Memory B cell (primary cell): ENCODE measurements around the gene KHDC1.
A peak's percentile ranks its signal among the peaks of the same experiment; 100 is the strongest.
"Not testable (repeated sequence)": the region's sequence is repeated elsewhere in the genome, so short reads cannot be mapped to it uniquely, and the experiment has no call there.

Experiments
- ATAC-seq: fragments of 150-1000 bp; cut with Tn5 transposase; 2 replicates; pipeline ENCODE4 v1.10.0; 2021; ENCODE audit warnings: low read depth, mild to moderate bottlenecking, moderate library complexity
- DNase-seq, 2 donors: peaks; one replicate each; pipeline ENCODE4 v3.0.0; 2022; ENCODE audit warnings: low spot score in 2 of 2
- H3K27ac Mint-ChIP-seq: one replicate; pipeline ENCODE4 v1.8.0; 2022; ENCODE audit warnings: mild to moderate bottlenecking, moderate library complexity, mixed read lengths
- H3K27me3 Mint-ChIP-seq: one replicate; pipeline ENCODE4 v1.8.0; 2022; ENCODE audit warnings: mixed read lengths
- H3K36me3 Mint-ChIP-seq: one replicate; pipeline ENCODE4 v1.8.0; 2022; ENCODE audit warnings: mild to moderate bottlenecking, mixed read lengths
- H3K4me1 Mint-ChIP-seq: one replicate; pipeline ENCODE4 v1.8.0; 2022; ENCODE audit warnings: mixed read lengths
- H3K4me3 Mint-ChIP-seq: one replicate; pipeline ENCODE4 v1.8.0; 2022; ENCODE audit warnings: mild to moderate bottlenecking, moderate library complexity, mixed read lengths
- H3K9me3 Mint-ChIP-seq: one replicate; pipeline ENCODE4 v1.8.0; 2022; ENCODE audit warnings: mixed read lengths

Gene KHDC1

DNA sequence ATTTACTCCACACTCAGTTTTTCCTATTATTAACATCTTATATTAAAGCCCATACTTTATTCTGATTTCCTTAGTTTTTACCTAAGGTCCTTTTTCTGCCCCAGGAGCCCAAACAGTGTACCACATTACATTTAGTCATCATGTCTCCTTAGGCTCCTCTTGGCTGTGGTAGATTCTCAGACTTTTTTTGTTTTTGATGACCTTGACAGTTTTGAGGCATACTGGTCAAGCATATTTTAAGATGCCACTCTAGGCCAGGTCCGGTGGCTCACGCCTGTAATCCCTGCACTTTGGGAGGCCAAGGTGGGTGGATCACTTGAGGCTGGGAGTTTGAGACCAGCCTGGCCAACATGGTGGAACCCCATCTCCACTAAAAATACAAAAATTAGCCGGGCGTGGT, 18.7 kb upstream of the KHDC1 start:
- H3K36me3 Mint-ChIP-seq, H3K4me3 Mint-ChIP-seq, DNase-seq, ATAC-seq, H3K27me3 Mint-ChIP-seq, H3K27ac Mint-ChIP-seq, H3K9me3 Mint-ChIP-seq, H3K4me1 Mint-ChIP-seq: not testable (repeated sequence)

DNA sequence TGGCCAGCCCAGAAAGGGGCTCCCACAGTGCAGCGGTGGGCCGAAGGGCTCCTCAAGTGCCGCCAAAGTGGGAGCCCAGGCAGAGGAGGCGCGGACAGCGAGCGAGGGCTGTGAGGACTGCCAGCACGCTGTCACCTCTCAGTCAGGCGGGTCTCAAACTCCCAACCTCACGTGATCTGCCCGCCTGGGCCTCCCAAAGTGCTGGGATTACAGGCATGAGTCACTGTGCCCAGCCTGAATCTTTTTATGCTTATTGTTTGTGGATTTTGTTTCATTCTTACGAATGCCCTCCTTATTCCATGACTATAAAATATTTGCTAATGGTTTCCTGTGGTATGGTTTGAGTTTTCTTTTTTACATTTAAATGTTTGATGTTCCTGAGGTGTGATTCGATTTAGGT, 6.3 kb upstream of the KHDC1 start:
- ATAC-seq, H3K36me3 Mint-ChIP-seq, H3K27ac Mint-ChIP-seq, DNase-seq, H3K4me3 Mint-ChIP-seq, H3K9me3 Mint-ChIP-seq, H3K27me3 Mint-ChIP-seq: not testable (repeated sequence)
- peaks cover 10% of the 10 kb centered on the region for H3K4me1 Mint-ChIP-seq

DNA sequence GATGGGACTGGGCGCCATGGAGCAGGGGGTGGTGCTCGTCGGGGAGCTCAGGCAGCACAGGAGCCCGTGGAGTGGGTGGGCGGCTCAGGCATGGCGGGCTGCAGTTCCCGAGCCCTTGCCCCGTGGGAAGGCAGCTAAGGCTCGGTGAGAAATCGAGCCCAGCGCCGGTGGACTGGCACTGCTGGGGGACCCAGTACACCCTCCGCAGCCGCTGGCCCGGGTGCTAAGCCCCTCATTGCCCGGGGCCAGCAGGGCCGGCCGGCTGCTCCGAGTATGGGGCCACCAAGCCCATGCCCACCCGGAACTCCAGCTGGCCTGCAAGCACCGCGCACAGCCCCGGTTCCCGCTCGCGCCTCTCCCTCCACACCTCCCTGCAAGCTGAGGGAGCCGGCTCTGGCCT, 5.9 kb upstream of the KHDC1 start:
- H3K9me3 Mint-ChIP-seq, H3K27ac Mint-ChIP-seq, H3K4me3 Mint-ChIP-seq, DNase-seq, ATAC-seq, H3K27me3 Mint-ChIP-seq, H3K36me3 Mint-ChIP-seq: not testable (repeated sequence)
- peaks cover 14% of the 10 kb centered on the region for H3K4me1 Mint-ChIP-seq

DNA sequence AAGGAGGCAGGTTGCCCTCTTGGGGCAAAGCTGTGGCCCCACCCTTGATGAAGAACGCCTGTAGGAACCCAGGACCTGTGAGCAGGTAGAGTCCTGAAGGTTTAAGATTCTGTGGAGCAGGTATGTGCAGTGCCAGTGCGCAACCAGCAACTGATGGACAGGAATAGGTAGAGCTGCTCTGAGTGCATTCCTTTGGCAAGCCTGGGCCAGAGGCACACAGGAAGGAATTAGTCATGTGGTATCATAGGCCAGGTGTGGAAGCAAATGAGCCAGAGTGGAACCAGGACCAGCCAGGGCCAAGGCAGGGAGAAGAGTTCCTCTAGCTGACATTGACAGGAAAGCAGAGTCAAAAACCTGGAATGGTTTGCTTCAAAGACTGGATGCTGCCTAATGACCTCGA, 1.4 kb upstream of the KHDC1 start:
- DNase-seq (no peak), ATAC-seq (no peak)
- no peaks in the 10 kb centered on the region for H3K27me3 Mint-ChIP-seq
- peak overlapping the region; percentile 57 for H3K4me3 Mint-ChIP-seq
- H3K27ac Mint-ChIP-seq, result no peak overlapping the region
- peaks cover 2% of the 10 kb centered on the region for H3K36me3 Mint-ChIP-seq
- H3K4me1 Mint-ChIP-seq, result peaks cover 25% of the 10 kb centered on the region
- no peaks in the 10 kb centered on the region for H3K9me3 Mint-ChIP-seq

DNA sequence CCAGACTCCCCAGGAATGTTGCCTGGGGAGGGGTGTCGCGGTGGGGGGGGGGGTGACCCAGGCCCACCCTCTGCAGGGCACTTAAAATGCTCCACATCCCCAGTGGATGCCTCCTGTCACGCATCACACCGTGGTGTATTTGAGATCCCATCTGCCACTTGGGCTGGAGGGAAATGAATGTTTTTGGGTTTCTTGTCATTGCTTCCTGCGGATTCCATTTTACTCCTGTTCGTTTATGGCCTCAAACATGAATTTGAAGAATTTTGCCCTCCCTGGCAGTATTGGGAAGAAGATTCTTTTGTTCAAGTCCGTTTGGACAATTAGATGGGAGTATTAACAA, 544 bp upstream of the KHDC1 start:
- H3K4me1 Mint-ChIP-seq, result peaks cover 25% of the 10 kb centered on the region
- no peaks in the 10 kb centered on the region for H3K9me3 Mint-ChIP-seq
- ATAC-seq, result no peak
- peak overlapping the region; percentile 88 for H3K4me3 Mint-ChIP-seq
- H3K36me3 Mint-ChIP-seq, result no peaks in the 10 kb centered on the region
- no peak overlapping the region for H3K27ac Mint-ChIP-seq
- H3K27me3 Mint-ChIP-seq, result no peaks in the 10 kb centered on the region
- DNase-seq, result no peak

DNA sequence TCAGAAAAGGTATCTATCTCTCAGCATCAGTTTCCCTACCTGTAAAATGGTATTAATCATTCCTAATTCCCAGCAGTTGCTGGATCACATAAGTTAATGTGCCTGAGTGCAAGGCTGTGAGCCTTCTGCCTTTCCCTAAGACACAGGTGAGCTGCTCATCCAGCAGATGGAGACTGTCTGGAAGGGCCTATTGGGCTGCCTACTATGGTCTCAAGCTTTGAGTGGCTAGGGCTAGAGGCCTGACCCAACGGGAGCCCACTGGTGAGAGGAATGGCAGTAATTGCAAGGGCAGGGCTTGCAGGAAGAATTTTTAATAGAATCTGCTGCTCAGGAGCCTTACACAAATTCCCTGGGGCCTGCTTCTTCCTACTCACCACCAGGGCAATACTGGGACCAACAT, 4.3 kb downstream of the KHDC1 start:
- no peak for ATAC-seq

DNA sequence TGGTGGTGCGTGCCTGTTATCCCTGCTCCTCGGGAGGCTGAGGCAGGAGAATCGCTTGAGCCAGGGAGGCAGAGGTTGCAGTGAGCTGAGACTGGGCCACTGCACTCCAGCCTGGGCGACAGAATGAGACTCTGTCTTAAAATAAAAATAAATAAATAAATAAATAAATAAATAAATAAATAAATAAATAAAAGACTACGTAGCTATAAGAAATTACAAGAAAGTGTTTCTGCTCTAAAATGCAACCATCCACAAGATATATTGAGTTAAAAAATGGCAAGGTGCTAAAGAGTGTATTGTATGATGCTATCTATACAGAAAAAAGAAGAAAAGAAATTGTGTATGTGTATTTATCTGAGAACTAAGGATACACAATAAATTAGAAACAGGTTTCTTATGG, 8.7 kb downstream of the KHDC1 start:
- not testable (repeated sequence) for H3K27me3 Mint-ChIP-seq, H3K4me3 Mint-ChIP-seq, H3K36me3 Mint-ChIP-seq, DNase-seq, ATAC-seq, H3K9me3 Mint-ChIP-seq, H3K4me1 Mint-ChIP-seq, H3K27ac Mint-ChIP-seq

More for the DNA sequence above, 4.3 kb downstream of the KHDC1 start:
- Mint-ChIP-seq H3K4me3 (no peak overlapping the region), H3K9me3 (no peaks in the 10 kb centered on the region), H3K4me1 (peaks cover 9% of the 10 kb centered on the region), H3K27ac (no peak overlapping the region), H3K27me3 (no peaks in the 10 kb centered on the region), H3K36me3 (no peaks in the 10 kb centered on the region)
- DNase-seq, result no peak

DNA sequence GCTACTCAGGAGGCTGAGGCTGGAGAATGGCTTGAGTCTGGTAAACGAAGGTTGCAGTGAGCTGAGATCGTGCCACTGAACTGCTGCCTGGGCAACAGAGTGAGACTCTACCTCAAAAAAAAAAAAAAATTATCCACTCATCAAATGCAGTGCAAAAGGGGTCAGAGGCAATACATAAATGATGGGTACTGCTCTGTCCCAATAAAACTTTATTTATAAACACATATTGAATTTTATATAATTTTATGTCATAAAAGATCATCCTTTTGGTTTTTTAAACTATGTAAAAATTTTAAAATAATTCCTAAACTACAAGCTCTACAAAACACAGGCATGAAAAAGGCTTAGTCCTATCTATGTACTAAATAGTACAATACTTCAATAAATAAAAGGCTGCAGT, 10.3 kb downstream of the KHDC1 start:
- DNase-seq (no peak), ATAC-seq (no peak)
- Mint-ChIP-seq H3K9me3 (no peaks in the 10 kb centered on the region), H3K4me3 (no peak overlapping the region), H3K4me1 (no peaks in the 10 kb centered on the region), H3K36me3 (no peaks in the 10 kb centered on the region), H3K27me3 (peaks cover 4% of the 10 kb centered on the region), H3K27ac (no peak overlapping the region)

DNA sequence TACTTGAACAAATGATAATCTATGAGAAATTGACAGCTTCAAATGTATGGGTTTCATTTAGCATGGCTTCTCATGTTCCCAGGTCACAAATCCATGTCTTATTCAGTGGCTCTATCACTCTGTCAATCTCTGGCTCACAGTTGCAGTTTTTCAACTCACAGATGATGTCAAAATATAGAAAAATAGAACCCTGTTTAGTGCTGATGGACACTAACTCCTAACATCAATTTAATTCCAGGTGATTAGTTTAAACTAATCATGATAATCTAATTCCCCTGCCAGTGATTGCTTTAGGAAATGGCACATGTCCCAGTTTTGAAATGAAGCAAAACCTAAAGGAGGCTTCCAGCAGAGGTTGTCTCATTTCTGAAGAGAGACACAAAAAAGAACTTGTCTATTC, 13.0 kb downstream of the KHDC1 start:
- Mint-ChIP-seq H3K4me1 (no peaks in the 10 kb centered on the region), H3K27ac (no peak overlapping the region), H3K36me3 (no peaks in the 10 kb centered on the region), H3K27me3 (peaks cover 4% of the 10 kb centered on the region), H3K9me3 (no peaks in the 10 kb centered on the region), H3K4me3 (no peak overlapping the region)
- DNase-seq (no peak), ATAC-seq (no peak)

DNA sequence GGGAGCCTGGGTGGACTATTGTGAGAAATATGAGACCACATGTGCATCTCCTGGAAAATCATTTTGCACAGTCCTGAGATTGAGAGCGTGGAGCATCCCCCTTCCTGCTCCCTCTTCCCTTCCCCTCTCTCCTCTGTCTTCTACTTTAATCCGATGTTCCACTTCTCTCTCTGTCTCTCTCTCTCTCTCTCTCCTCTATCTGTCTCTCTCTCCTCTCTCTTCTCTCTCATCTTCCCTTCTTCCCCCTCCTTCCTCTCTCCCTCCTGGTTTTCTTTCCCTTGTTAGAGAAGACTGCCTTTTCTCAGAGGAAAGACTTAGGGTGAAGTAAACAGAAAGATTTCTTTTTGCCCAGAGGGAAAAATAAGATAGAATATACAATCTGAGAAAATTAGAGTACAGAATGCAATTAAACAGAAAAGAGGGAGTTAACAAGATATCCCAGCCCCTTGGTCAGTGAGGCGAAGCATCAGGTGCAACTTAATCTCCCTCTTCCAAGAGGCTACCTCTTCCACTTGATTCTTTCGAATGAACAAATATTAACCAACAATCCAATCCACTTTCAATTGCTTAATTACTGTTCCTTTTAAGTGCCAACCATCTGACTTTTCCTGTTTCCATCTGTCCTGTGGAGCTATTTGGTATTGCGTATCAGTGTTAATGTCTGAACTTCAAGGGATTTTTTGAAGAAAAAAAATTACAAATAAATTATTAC, 14.6 kb downstream of the KHDC1 start:
- H3K4me3 Mint-ChIP-seq, result no peak overlapping the region
- DNase-seq, result no peak
- no peaks in the 10 kb centered on the region for H3K9me3 Mint-ChIP-seq
- no peaks in the 10 kb centered on the region for H3K36me3 Mint-ChIP-seq
- H3K27ac Mint-ChIP-seq, result no peak overlapping the region
- ATAC-seq, result no peak
- no peaks in the 10 kb centered on the region for H3K4me1 Mint-ChIP-seq
- H3K27me3 Mint-ChIP-seq, result peaks cover 6% of the 10 kb centered on the region

DNA sequence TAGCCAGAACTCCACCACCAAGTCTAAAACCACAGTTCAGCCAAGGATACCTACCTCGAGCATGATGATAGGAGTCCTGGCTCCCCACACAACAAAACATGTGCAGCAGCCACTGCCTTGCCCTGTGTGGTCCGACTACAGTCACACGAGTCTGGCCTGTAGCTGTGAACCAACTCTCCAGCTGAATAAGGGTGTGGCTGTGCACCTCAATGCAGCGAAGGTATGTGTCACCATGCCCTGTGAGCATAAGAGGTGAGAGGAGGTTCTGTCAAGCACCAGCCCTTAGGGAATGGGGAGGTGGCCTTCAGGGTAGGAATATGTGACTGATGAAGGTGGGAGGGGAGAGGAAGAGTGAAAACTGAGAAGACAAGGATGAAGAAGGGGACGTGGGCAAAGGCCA, 21.0 kb downstream of the KHDC1 start:
- no peak for DNase-seq
- ATAC-seq, result no peak
- no peak overlapping the region for H3K4me3 Mint-ChIP-seq
- H3K27ac Mint-ChIP-seq, result no peak overlapping the region
- no peaks in the 10 kb centered on the region for H3K9me3 Mint-ChIP-seq
- no peaks in the 10 kb centered on the region for H3K36me3 Mint-ChIP-seq
- no peaks in the 10 kb centered on the region for H3K4me1 Mint-ChIP-seq
- H3K27me3 Mint-ChIP-seq, result peaks cover 2% of the 10 kb centered on the region

DNA sequence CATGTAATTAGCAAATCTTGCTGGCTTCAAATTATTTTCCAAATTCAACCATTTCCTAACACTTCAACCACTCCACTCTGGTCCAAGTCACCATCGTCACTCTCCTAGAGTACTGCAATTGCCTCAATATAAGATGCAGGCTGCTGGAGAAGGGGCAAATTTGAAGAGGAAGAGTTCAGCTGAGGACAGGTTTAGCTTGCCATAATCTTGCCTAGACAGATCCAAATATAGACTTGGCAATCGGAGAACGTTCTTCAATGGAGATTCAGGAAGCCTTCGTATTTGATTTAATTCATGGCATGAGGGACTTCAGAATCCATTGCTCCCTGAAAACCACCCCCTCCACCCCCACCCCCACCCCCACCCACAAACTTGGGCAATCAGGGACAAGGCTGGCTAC, 22.3 kb downstream of the KHDC1 start:
- H3K36me3 Mint-ChIP-seq, result no peaks in the 10 kb centered on the region
- no peak overlapping the region for H3K4me3 Mint-ChIP-seq
- ATAC-seq (no peak), DNase-seq (no peak)
- H3K4me1 Mint-ChIP-seq, result no peaks in the 10 kb centered on the region
- peaks cover 2% of the 10 kb centered on the region for H3K27me3 Mint-ChIP-seq
- no peak overlapping the region for H3K27ac Mint-ChIP-seq
- no peaks in the 10 kb centered on the region for H3K9me3 Mint-ChIP-seq

DNA sequence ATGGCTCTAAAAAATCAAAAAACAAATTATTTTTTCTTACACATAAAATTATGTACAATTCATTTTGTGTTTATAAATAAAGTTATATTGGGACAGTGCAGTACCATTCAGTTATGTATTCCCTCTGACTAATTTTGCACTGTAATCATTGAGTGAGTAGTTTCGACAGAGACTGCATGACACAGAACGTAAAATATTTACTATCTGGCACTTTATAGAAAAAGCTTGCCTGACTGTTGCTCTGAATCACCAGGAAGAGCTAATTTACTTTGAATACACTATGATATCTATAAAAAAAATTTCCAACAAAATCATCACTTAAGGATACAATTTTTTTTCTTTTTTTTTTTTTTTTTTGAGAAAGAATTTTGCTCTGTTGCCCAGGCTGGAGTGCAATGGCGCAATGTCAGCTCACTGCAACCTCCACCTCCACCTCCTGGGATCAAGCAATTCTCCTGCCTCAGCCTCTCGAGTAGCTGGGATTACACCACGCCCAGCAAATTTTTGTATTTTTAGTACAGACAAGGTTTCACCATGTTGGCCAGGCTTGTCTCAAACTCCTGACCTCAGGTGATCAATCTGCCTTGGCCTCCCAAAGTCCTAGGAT, 26.7 kb downstream of the KHDC1 start:
- H3K27ac Mint-ChIP-seq, result no peak overlapping the region
- H3K4me1 Mint-ChIP-seq, result no peaks in the 10 kb centered on the region
- H3K36me3 Mint-ChIP-seq, result no peaks in the 10 kb centered on the region
- no peaks in the 10 kb centered on the region for H3K9me3 Mint-ChIP-seq
- no peaks in the 10 kb centered on the region for H3K27me3 Mint-ChIP-seq
- DNase-seq, result no peak
- no peak for ATAC-seq
- H3K4me3 Mint-ChIP-seq, result no peak overlapping the region

DNA sequence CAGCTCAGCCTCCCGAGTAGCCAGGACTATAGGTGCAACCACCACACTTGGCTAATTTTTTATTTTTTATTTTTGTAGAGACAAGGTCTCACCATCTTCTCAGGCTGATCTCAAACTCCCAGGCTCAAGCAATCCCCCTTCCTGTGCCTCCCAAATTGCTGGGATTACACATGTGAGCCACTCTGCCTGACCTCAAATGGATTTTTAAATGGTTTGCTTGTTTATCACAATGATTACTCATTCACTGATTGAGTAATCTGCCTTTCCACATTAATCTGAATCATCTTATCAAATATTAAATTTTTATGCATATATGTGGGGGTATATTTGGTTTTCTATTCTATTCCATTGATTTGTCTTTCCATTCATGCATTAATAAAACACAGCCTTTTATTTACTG, 28.3 kb downstream of the KHDC1 start:
- DNase-seq (no peak), ATAC-seq (no peak)
- H3K36me3 Mint-ChIP-seq, result no peaks in the 10 kb centered on the region
- H3K4me1 Mint-ChIP-seq, result no peaks in the 10 kb centered on the region
- no peaks in the 10 kb centered on the region for H3K9me3 Mint-ChIP-seq
- H3K4me3 Mint-ChIP-seq, result no peak overlapping the region
- no peak overlapping the region for H3K27ac Mint-ChIP-seq
- no peaks in the 10 kb centered on the region for H3K27me3 Mint-ChIP-seq

DNA sequence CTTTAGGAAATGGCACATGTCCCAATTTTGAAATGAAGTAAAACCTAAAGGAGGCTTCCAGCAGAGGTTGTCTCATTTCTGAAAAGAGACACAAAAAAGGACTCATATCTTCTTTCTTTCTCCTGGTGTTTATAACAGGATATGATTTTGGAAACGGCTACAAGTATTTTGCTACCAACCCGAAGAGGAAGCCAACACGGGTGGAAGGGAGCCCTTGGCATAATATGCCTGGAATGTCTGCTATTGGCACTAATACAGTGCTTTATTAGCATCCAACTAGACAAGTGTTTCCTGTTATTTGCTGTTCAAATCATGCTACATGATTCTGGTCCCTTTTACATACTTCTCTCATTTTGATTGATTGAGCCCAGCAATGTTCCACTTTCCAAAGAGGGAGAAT, 29.0 kb downstream of the KHDC1 start:
- H3K4me1 Mint-ChIP-seq, H3K36me3 Mint-ChIP-seq, H3K27ac Mint-ChIP-seq, DNase-seq, H3K4me3 Mint-ChIP-seq, H3K9me3 Mint-ChIP-seq, ATAC-seq, H3K27me3 Mint-ChIP-seq: not testable (repeated sequence)
